Prostate gland (tissue), 2 donors: Measurements from ENCODE around the gene CCR5. TPM values are rescaled to one million over a fixed set of nuclear protein-coding genes. Genes with fewer than 3 reads are reported as not detected.

Experiments used
- DNase-seq: peaks from one replicate; pipeline ENCODE4 v3.0.0-alpha.2; 2019; ENCODE audit warnings: low spot score
- H3K27ac ChIP-seq, 2 donors: fragments of 200-600 bp; sonication (generic); 2 replicates each; pipeline ENCODE4 v1.5.1; 2017 to 2019
- H3K27me3 ChIP-seq: fragments of 200-600 bp; sonication (generic); replicated peaks from 2 replicates; pipeline ENCODE4 v1.5.1; 2019; ENCODE audit not compliant: insufficient read depth
- H3K36me3 ChIP-seq, 2 donors: fragments of 200-600 bp; sonication (generic); 1 replicate in 1 of 2; 2 replicates in 1 of 2; pipeline versions ENCODE4 v1.5.1 to v1.8.1; 2017 to 2019
- H3K4me1 ChIP-seq: fragments of 200-600 bp; sonication (generic); replicated peaks from 2 replicates; pipeline ENCODE4 v1.5.1; 2019
- H3K4me3 ChIP-seq, 2 donors: fragments of 200-600 bp; sonication (generic); 2 replicates each; pipeline ENCODE4 v1.5.1; 2017 to 2019
- H3K9me3 ChIP-seq: fragments of 200-600 bp; sonication (generic); 2 replicates; pipeline ENCODE4 v1.5.1; 2017
- POLR2A ChIP-seq: fragments of 450-650 bp; IDR thresholded peaks from one replicate; pipeline ENCODE4 v1.6.1; 2016; ENCODE audit warnings: antibody characterized with exemption, mild to moderate bottlenecking
- POLR2AphosphoS5 ChIP-seq: sonication (generic); formaldehyde crosslinking; IDR thresholded peaks from one replicate; pipeline ENCODE4 v1.6.1; 2017; ENCODE audit warnings: antibody characterized with exemption
- WGBS: methylation state at CpG from one replicate; pipeline ENCODE4 v1.1.5; 2018; 5-methylcytosine and 5-hydroxymethylcytosine counted together
- intact Hi-C: fragments of 100-400 bp; cut with DNase I; formaldehyde crosslinking; loops from one replicate; pipeline ENCODE4 v1.14.2; 2022
- total RNA-seq, 2 donors: library from RNA; depleted of rRNA; stranded (reverse); fragments of >200 nt; gene quantifications; one replicate each; pipeline ENCODE4 v1.1.0, GENCODE V29; 2016
- TF ChIP-seq, protein P1 (sequence below), 4 experiments: fragments of 200-600 bp in 2 of 4; fragments of 450-650 bp in 2 of 4; sonication (generic) in 2 of 4; IDR thresholded peaks; 1 replicate in 3 of 4; 2 replicates in 1 of 4; pipeline ENCODE4 v1.5.1; 2016 to 2019; ENCODE audit warnings: antibody characterized with exemption in 4 of 4, mild to moderate bottlenecking in 2 of 4, moderate library complexity in 2 of 4

Gene CCR5
- total RNA-seq, 2 donors from 2014 or later = 0.55 to 0.68 TPM

DNA sequence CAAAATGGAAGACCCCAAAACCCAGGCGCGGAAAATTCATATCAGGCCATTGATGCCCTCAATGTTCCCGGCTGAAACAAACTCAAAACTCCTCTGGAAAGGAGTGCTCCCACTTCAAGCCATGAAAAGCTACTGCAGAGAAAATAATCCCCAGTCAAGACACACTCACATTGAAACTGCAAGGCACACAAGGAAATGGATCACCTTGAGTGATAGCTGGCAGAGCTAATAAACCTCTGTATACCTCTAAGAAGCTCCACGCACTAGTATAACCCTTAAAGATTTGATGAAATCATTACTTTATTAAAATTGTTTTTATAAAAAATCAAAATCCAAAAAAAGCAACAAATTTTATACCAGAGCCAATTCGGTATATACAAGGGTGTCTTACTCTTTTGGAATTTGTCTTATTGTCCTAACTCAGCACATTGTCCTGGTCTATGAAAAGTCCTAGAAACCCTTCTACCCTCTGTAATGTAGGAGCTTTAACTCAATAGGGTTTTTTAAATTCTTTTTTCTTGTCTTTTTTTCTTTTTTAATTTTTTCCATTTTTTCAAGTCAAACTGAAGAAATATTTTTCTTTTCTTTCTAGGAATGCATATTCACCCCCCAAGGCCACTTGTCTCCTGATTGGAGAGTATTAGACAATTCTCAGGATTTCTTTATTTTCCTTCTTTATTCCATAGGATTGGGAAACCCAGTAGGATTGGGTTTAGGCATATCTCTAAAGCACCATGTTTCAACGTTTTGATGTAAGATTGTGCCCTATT is 27.6 kb downstream of the CCR5 start:
- H3K4me1 ChIP-seq = no peaks in the 10 kb centered on the region
- intact Hi-C loops = no loop called here
- H3K36me3 ChIP-seq = no peaks in the 10 kb centered on the region
- H3K27me3 ChIP-seq = no peaks in the 10 kb centered on the region
- TF ChIP-seq POLR2A (no peak), POLR2AphosphoS5 (no peak)
- TF ChIP-seq, protein P1, sequence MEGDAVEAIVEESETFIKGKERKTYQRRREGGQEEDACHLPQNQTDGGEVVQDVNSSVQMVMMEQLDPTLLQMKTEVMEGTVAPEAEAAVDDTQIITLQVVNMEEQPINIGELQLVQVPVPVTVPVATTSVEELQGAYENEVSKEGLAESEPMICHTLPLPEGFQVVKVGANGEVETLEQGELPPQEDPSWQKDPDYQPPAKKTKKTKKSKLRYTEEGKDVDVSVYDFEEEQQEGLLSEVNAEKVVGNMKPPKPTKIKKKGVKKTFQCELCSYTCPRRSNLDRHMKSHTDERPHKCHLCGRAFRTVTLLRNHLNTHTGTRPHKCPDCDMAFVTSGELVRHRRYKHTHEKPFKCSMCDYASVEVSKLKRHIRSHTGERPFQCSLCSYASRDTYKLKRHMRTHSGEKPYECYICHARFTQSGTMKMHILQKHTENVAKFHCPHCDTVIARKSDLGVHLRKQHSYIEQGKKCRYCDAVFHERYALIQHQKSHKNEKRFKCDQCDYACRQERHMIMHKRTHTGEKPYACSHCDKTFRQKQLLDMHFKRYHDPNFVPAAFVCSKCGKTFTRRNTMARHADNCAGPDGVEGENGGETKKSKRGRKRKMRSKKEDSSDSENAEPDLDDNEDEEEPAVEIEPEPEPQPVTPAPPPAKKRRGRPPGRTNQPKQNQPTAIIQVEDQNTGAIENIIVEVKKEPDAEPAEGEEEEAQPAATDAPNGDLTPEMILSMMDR (IDR thresholded peaks at IDR 0.05) = no peak
- H3K4me3 ChIP-seq = no peak overlapping the region
- H3K27ac ChIP-seq = no peak overlapping the region
- H3K9me3 ChIP-seq = no peaks in the 10 kb centered on the region
- WGBS = 91% methylated on average over 6 of the region's 6 CpGs
- DNase-seq = no peak

DNA sequence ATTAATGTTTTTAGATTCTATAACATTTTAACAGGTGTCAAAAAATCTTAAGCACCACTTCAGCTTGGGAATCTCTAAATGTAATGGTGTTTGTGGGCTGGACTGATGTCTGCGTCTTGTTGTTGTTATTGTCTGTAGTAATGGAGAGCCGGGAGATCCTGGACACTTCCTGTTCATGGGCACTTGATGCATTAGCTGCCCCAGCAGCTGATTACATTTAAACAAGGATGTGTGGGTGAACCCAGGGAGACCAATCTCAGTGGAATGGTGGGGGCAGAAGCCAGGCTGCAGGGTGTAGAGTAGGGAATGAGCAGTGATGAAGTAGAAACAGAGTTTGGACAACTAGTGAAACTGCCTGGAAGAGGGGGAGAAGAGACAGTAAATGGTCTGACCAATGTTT is 28.4 kb downstream of the CCR5 start:
- DNase-seq = no peak
- no peaks in the 10 kb centered on the region for H3K36me3 ChIP-seq
- no peaks in the 10 kb centered on the region for H3K9me3 ChIP-seq
- intact Hi-C loops = no loop called here
- no peak overlapping the region for H3K4me3 ChIP-seq
- 75% methylated on average over 2 of the region's 2 CpGs for WGBS
- H3K27me3 ChIP-seq = no peaks in the 10 kb centered on the region
- no peaks in the 10 kb centered on the region for H3K4me1 ChIP-seq
- TF ChIP-seq POLR2AphosphoS5 = no peak
- no peak for TF ChIP-seq POLR2A
- TF ChIP-seq, protein P1 (IDR thresholded peaks at IDR 0.05) = no peak
- H3K27ac ChIP-seq = no peak overlapping the region

DNA sequence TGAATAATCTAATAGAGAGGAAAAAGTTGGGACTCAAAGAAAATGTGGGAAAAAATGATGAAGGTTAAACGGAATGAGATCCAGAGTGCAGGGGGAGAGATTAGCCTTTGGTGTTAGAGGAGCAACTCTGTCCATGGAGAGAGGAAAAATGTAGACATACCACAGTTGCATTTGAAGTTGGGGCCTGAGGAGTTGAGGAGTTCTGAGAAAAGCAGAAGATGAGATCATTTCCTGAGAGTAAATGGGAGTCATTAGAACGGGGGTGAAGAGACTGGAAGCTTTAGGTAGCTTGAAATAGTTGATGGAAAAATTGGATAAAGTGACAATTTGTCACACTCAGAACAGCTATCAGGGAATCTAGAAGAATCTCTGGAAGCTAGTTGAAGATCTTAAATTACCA is 28.8 kb downstream of the CCR5 start:
- 72% methylated on average over 2 of the region's 2 CpGs for WGBS
- Histone ChIP-seq H3K27me3 (no peaks in the 10 kb centered on the region), H3K9me3 (no peaks in the 10 kb centered on the region), H3K27ac (no peak overlapping the region), H3K4me1 (no peaks in the 10 kb centered on the region), H3K4me3 (no peak overlapping the region), H3K36me3 (no peaks in the 10 kb centered on the region)
- intact Hi-C loops = no loop called here
- DNase-seq = no peak
- TF ChIP-seq, protein P1 (IDR thresholded peaks at IDR 0.05) = no peak
- no peak for TF ChIP-seq POLR2AphosphoS5
- no peak for TF ChIP-seq POLR2A

DNA sequence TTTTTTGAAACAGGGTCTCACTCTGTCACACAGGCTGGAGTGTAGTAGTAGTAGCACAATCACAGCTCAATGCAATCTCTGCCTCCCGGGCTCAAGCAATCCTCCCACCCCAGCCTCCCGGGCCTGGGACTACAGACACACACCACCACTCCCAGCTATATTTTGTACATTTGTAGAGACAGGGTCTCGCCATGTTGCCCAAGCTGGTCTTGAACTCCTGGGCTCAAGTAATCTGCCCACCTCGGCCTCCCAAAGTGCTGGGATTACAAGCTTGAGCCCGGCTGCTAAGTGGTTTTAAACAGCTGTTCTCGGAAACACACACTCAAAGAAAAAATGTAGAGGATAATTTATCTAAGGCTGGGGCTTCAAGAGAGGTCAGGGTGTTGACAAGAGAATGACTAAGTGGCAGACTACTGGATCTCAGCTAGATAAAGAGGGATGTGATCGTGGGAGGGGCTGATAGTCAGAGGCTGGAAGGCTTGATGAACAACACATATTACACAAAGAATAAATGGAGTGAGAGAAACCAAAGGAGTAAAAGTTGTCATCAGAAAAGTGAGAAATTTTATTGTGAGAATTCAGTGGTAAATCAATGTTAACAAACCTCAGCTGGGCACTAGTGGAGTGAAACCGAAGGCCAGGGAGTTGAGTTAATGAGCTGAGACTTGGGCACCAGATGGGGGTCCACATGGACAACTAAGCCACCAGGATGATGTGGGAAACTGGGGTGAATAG is 29.4 kb downstream of the CCR5 start:
- Histone ChIP-seq H3K27me3 (no peaks in the 10 kb centered on the region), H3K9me3 (no peaks in the 10 kb centered on the region), H3K4me1 (no peaks in the 10 kb centered on the region), H3K27ac (no peak overlapping the region), H3K36me3 (no peaks in the 10 kb centered on the region), H3K4me3 (no peak overlapping the region)
- 84% methylated on average over 8 of the region's 8 CpGs for WGBS
- no peak for DNase-seq
- intact Hi-C loops = no loop called here
- TF ChIP-seq POLR2A (no peak), POLR2AphosphoS5 (no peak)
- TF ChIP-seq, protein P1 (IDR thresholded peaks at IDR 0.05) = no peak
